Uterus (tissue), 4 donors: Measurements from ENCODE around the gene PTPRE. TPM values are rescaled to one million over a fixed set of nuclear protein-coding genes. Genes with fewer than 3 reads are reported as not detected.

Experiments used
- DNase-seq, 2 donors: peaks; one replicate each; pipeline ENCODE4 v3.0.0-alpha.2; 2019 to 2020
- H3K27ac ChIP-seq, 2 donors: fragments of 200-600 bp; sonication (generic); 1 replicate in 1 of 2; 2 replicates in 1 of 2; pipeline ENCODE4 v1.5.1; 2016 to 2018
- H3K27me3 ChIP-seq, 2 donors: fragments of 200-600 bp; sonication (generic); one replicate each; pipeline ENCODE4 v1.5.1; 2018 to 2019; ENCODE audit warnings: control low read depth in 1 of 2
- H3K36me3 ChIP-seq, 2 donors: fragments of 200-600 bp; sonication (generic); one replicate each; pipeline ENCODE4 v1.5.1; 2019; ENCODE audit warnings: control low read depth in 1 of 2
- H3K4me1 ChIP-seq, 2 donors: fragments of 200-600 bp; sonication (generic); one replicate each; pipeline ENCODE4 v1.5.1; 2018 to 2019; ENCODE audit warnings: control low read depth in 1 of 2
- H3K4me3 ChIP-seq, 2 donors: fragments of 200-600 bp; sonication (generic); 1 replicate in 1 of 2; 2 replicates in 1 of 2; pipeline ENCODE4 v1.5.1; 2018 to 2019; ENCODE audit warnings: mild to moderate bottlenecking in 1 of 2
- H3K9me3 ChIP-seq, 2 donors: fragments of 200-600 bp; sonication (generic); one replicate each; pipeline ENCODE4 v1.5.1; 2019; ENCODE audit warnings: control low read depth in 1 of 2
- POLR2A ChIP-seq, 2 donors: fragments of 450-650 bp; IDR thresholded peaks; one replicate each; pipeline ENCODE4 v1.6.1; 2016; ENCODE audit warnings: antibody characterized with exemption in 2 of 2, mild to moderate bottlenecking in 1 of 2, moderate library complexity in 1 of 2
- intact Hi-C: fragments of 100-400 bp; cut with DNase I; formaldehyde crosslinking; loops from one replicate; pipeline ENCODE4 v1.15.1; 2023; ENCODE audit warnings: low total_unique reads
- total RNA-seq, 4 donors: library from RNA; depleted of rRNA in 3 of 4; stranded (reverse); fragments of >200 nt in 3 of 4; gene quantifications; one replicate each; pipeline versions ENCODE4 v1.1.0 to v1.2.4, GENCODE V29; 2014 to 2023
- TF ChIP-seq, protein P1 (sequence below), 4 experiments: fragments of 200-600 bp in 2 of 4; fragments of 450-650 bp in 2 of 4; sonication (generic) in 2 of 4; IDR thresholded peaks; one replicate each; pipeline ENCODE4 v1.5.1; 2016 to 2019; ENCODE audit warnings: antibody characterized with exemption in 4 of 4, mild to moderate bottlenecking in 2 of 4, moderate library complexity in 1 of 4
- donor health status: DM: yes; HTN: yes; CAD: no.

PTPRE gene
- total RNA-seq, 4 donors from 2014 or later, result 9.4 to 18.9 (median 16.3) TPM

GRCh38 chr10:128026615-128027300, 119.9 kb downstream of the PTPRE start:
- no peak for DNase-seq
- Histone ChIP-seq H3K36me3 (no peaks in the 10 kb centered on the region), H3K4me3 (no peak overlapping the region), H3K27ac (no peak overlapping the region), H3K9me3 (no peaks in the 10 kb centered on the region), H3K27me3 (no peaks in the 10 kb centered on the region), H3K4me1 (no peaks in the 10 kb centered on the region)
- intact Hi-C loops, result no loop called here
- no peak for TF ChIP-seq POLR2A (IDR thresholded peaks at IDR 0.05)
- TF ChIP-seq, protein P1, sequence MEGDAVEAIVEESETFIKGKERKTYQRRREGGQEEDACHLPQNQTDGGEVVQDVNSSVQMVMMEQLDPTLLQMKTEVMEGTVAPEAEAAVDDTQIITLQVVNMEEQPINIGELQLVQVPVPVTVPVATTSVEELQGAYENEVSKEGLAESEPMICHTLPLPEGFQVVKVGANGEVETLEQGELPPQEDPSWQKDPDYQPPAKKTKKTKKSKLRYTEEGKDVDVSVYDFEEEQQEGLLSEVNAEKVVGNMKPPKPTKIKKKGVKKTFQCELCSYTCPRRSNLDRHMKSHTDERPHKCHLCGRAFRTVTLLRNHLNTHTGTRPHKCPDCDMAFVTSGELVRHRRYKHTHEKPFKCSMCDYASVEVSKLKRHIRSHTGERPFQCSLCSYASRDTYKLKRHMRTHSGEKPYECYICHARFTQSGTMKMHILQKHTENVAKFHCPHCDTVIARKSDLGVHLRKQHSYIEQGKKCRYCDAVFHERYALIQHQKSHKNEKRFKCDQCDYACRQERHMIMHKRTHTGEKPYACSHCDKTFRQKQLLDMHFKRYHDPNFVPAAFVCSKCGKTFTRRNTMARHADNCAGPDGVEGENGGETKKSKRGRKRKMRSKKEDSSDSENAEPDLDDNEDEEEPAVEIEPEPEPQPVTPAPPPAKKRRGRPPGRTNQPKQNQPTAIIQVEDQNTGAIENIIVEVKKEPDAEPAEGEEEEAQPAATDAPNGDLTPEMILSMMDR (IDR thresholded peaks at IDR 0.05), result no peak

- Histone ChIP-seq H3K4me1 (no peaks in the 10 kb centered on the region), H3K27me3 (no peaks in the 10 kb centered on the region), H3K36me3 (no peaks in the 10 kb centered on the region), H3K27ac (no peak overlapping the region), H3K4me3 (no peak overlapping the region), H3K9me3 (no peaks in the 10 kb centered on the region)
- no peak for TF ChIP-seq POLR2A (IDR thresholded peaks at IDR 0.05)
- TF ChIP-seq, protein P1 (IDR thresholded peaks at IDR 0.05), result no peak
- intact Hi-C loops, result no loop called here
- DNase-seq, result no peak
These were observed 120.4 kb downstream of the PTPRE start for GRCh38 chr10:128027306-128027705.

GRCh38 chr10:128027822-128028507, 121.1 kb downstream of the PTPRE start:
- TF ChIP-seq POLR2A (IDR thresholded peaks at IDR 0.05), result no peak
- TF ChIP-seq, protein P1 (IDR thresholded peaks at IDR 0.05), result no peak
- Histone ChIP-seq H3K4me3 (no peak overlapping the region), H3K27ac (no peak overlapping the region), H3K9me3 (no peaks in the 10 kb centered on the region), H3K27me3 (no peaks in the 10 kb centered on the region), H3K4me1 (no peaks in the 10 kb centered on the region), H3K36me3 (no peaks in the 10 kb centered on the region)
- intact Hi-C loops, result no loop called here
- no peak for DNase-seq

- Histone ChIP-seq H3K9me3 (no peaks in the 10 kb centered on the region), H3K36me3 (no peaks in the 10 kb centered on the region), H3K27me3 (no peaks in the 10 kb centered on the region), H3K4me1 (no peaks in the 10 kb centered on the region), H3K4me3 (no peak overlapping the region), H3K27ac (no peak overlapping the region)
- no peak for DNase-seq
- TF ChIP-seq, protein P1 (IDR thresholded peaks at IDR 0.05), result no peak
- no peak for TF ChIP-seq POLR2A (IDR thresholded peaks at IDR 0.05)
- intact Hi-C loops, result no loop called here
These were observed 121.8 kb downstream of the PTPRE start for GRCh38 chr10:128028508-128029289.

DNA sequence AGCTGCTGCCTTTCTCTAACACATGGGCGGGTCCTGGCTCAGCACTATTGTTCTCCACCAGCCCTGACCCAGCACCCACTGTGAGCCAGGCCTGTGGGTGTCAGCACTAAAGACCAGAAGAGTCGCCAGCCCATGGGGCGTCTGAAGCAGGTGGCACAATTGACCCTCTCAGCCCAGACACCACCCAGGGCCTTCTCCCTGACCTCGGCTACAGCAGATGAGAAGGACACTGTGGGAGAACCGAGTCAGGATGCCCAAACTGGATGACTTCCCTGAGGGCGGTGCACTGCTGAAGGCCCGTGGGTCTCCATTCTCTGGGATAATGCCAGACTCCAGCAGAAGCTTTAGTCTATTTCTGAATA, 122.4 kb downstream of the PTPRE start:
- H3K4me3 ChIP-seq, result no peak overlapping the region
- H3K36me3 ChIP-seq, result no peaks in the 10 kb centered on the region
- TF ChIP-seq POLR2A (IDR thresholded peaks at IDR 0.05), result no peak
- TF ChIP-seq, protein P1 (IDR thresholded peaks at IDR 0.05), result no peak
- H3K27ac ChIP-seq, result no peak overlapping the region
- DNase-seq, result no peak
- H3K9me3 ChIP-seq, result no peaks in the 10 kb centered on the region
- H3K27me3 ChIP-seq, result no peaks in the 10 kb centered on the region
- intact Hi-C loops, result no loop called here
- no peaks in the 10 kb centered on the region for H3K4me1 ChIP-seq
